Lung (tissue), 12 donors: ENCODE data around the gene LMOD1. TPM values are rescaled to one million over a fixed set of nuclear protein-coding genes. Genes with fewer than 3 reads are reported as not detected.

Experiments
- ATAC-seq: fragments of 200-7000 bp; cut with Tn5 transposase; one replicate; pipeline ENCODE4 v1.9.1; 2020; ENCODE audit warnings: moderate number of reproducible peaks; ENCODE audit not compliant: insufficient read depth, low FRiP score
- DNase-seq, 3 donors: peaks; one replicate each; pipeline ENCODE4 v3.0.0-alpha.2; 2013 to 2017
- H3K27ac ChIP-seq, 2 donors: one replicate each; pipeline ENCODE4 v1.5.1; 2013; ENCODE audit warnings: mild to moderate bottlenecking in 2 of 2, moderate library complexity in 2 of 2, control low read depth in 1 of 2, inconsistent platforms in 1 of 2, low read depth in 1 of 2, low read length in 1 of 2
- H3K27me3 ChIP-seq, 3 donors: one replicate each; pipeline ENCODE4 v1.5.1; 2013; ENCODE audit warnings: low read length in 2 of 3; ENCODE audit not compliant: control insufficient read depth in 3 of 3, insufficient read depth in 3 of 3
- H3K36me3 ChIP-seq, 4 donors: one replicate each; pipeline ENCODE4 v1.5.1; 2013; ENCODE audit warnings: low read length in 4 of 4, mild to moderate bottlenecking in 1 of 4, moderate library complexity in 1 of 4; ENCODE audit not compliant: control insufficient read depth in 4 of 4, insufficient read depth in 4 of 4
- H3K4me1 ChIP-seq, 5 donors: one replicate each; pipeline ENCODE4 v1.5.1; 2013; ENCODE audit warnings: low read length in 5 of 5, mild to moderate bottlenecking in 2 of 5, moderate library complexity in 1 of 5; ENCODE audit not compliant: control insufficient read depth in 5 of 5, insufficient read depth in 5 of 5
- H3K4me3 ChIP-seq: one replicate; pipeline ENCODE4 v1.5.1; 2013; ENCODE audit warnings: mild to moderate bottlenecking, control low read depth, moderate library complexity
- H3K9ac ChIP-seq, 2 donors: one replicate each; pipeline ENCODE4 v1.5.1; 2013; ENCODE audit warnings: low read length in 2 of 2, control low read depth in 1 of 2; ENCODE audit not compliant: insufficient read depth in 1 of 2
- H3K9me3 ChIP-seq, 4 donors: one replicate each; pipeline ENCODE4 v1.5.1; 2013; ENCODE audit warnings: low read length in 3 of 4, mild to moderate bottlenecking in 1 of 4, moderate library complexity in 1 of 4; ENCODE audit not compliant: control insufficient read depth in 4 of 4, insufficient read depth in 3 of 4
- WGBS, 2 donors: extraction: QIAGEN DNeasy Blood & Tissue Kit; methylation state at CpG; one replicate each; pipeline ENCODE4 v1.1.7; 2013; 5-methylcytosine and 5-hydroxymethylcytosine counted together
- polyA plus RNA-seq, 2 donors: library from polyadenylated mRNA; stranded (reverse); fragments of 200-250 nt; gene quantifications; one replicate each; pipeline ENCODE4 v1.2.1, GENCODE V29; 2013
- total RNA-seq, 2 donors: library from RNA; depleted of rRNA in 1 of 2; stranded (reverse); fragments of >200 nt in 1 of 2; gene quantifications; one replicate each; pipeline ENCODE4 v1.2.1, GENCODE V29; 2014 to 2021
- TF ChIP-seq, protein P1 (sequence below): IDR thresholded peaks from 2 replicates; pipeline ENCODE4 v1.5.1; 2012; ENCODE audit warnings: mild to moderate bottlenecking; ENCODE audit errors: control extremely low read depth, extremely low read depth
- donor health status: control.
- donor health status: control.
- donor health status: Bipolar disorder and iron deficiency.
- donor health status: healthy.
- donor health status: DM: yes; HTN: yes; CAD: no.

LMOD1 gene
- total and polyA plus RNA-seq, 4 donors = 9.6 to 25.1 (median 18.2) TPM

- 60 to 68% methylated on average over 5 of the region's 5 CpGs for WGBS, 2 donors
- Histone ChIP-seq H3K9me3 (no peaks in the 10 kb centered on the region), H3K4me3 (no peak overlapping the region), H3K4me1 (peaks cover 0 to 9% (median 7%) of the 10 kb centered on the region in 5 donors), H3K9ac (no peak overlapping the region), H3K27me3 (no peaks in the 10 kb centered on the region), H3K27ac (peak overlapping the region in 1 of 2 donors; percentile 70), H3K36me3 (no peaks in the 10 kb centered on the region)
- peak in 1 of 3 donors; percentile 40 for DNase-seq
- TF ChIP-seq, protein P1, sequence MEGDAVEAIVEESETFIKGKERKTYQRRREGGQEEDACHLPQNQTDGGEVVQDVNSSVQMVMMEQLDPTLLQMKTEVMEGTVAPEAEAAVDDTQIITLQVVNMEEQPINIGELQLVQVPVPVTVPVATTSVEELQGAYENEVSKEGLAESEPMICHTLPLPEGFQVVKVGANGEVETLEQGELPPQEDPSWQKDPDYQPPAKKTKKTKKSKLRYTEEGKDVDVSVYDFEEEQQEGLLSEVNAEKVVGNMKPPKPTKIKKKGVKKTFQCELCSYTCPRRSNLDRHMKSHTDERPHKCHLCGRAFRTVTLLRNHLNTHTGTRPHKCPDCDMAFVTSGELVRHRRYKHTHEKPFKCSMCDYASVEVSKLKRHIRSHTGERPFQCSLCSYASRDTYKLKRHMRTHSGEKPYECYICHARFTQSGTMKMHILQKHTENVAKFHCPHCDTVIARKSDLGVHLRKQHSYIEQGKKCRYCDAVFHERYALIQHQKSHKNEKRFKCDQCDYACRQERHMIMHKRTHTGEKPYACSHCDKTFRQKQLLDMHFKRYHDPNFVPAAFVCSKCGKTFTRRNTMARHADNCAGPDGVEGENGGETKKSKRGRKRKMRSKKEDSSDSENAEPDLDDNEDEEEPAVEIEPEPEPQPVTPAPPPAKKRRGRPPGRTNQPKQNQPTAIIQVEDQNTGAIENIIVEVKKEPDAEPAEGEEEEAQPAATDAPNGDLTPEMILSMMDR = no peak
- no peak for ATAC-seq
Measured at GRCh38 chr1:201939574-201939973, 6.8 kb downstream of the LMOD1 start.

DNA sequence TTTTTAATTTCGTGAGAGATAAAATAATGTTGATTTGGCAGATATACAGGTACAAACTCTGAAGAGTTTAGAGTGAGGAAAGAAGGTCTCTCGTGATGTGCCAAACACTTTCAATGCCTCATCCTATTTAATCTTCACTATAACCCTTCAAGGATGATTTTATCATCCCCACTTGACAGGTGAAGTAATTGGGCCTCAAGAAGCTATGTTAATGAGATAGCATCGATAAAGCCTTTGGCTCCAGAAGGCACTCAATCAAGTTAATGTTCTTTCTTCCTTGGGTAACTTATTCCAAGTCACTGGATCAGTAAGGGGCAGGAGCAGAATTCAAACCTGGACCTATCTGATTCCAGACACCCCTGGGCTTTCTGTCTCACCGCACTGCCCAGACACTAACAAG is 7.2 kb downstream of the LMOD1 start:
- Histone ChIP-seq H3K9me3 (no peaks in the 10 kb centered on the region), H3K27me3 (no peaks in the 10 kb centered on the region), H3K9ac (no peak overlapping the region), H3K36me3 (no peaks in the 10 kb centered on the region), H3K4me3 (no peak overlapping the region), H3K27ac (peak overlapping the region in 1 of 2 donors; percentile 2), H3K4me1 (peaks cover 0 to 9% (median 7%) of the 10 kb centered on the region in 5 donors)
- TF ChIP-seq, protein P1 = no peak
- DNase-seq (no peak), ATAC-seq (no peak)
- 39 to 66% methylated on average over 4 of the region's 4 CpGs for WGBS, 2 donors

GRCh38 chr1:201938440-201939035 is 7.8 kb downstream of the LMOD1 start:
- Histone ChIP-seq H3K4me3 (no peak overlapping the region), H3K27me3 (no peaks in the 10 kb centered on the region), H3K9ac (no peak overlapping the region), H3K4me1 (peaks cover 0 to 9% (median 7%) of the 10 kb centered on the region in 5 donors), H3K9me3 (no peaks in the 10 kb centered on the region), H3K36me3 (no peaks in the 10 kb centered on the region), H3K27ac (peak overlapping the region in 1 of 2 donors; percentile 49)
- WGBS, 2 donors = 58 to 69% methylated on average over 4 of the region's 4 CpGs
- DNase-seq = peak in 1 of 3 donors; percentile 7
- ATAC-seq = no peak
- TF ChIP-seq, protein P1 = no peak
